ENCODE results near the gene TPO.
"Not testable (repeated sequence)": the region's sequence is repeated elsewhere in the genome, so short reads cannot be mapped to it uniquely, and the experiment has no call there.

The TPO gene

GRCh38 chr2:1490381-1490780 is 77.1 kb downstream of the TPO start:
- not testable (repeated sequence) for H3K27me3 ChIP-seq (ENCODE audit: control insufficient read depth in 2 of 2, insufficient read depth in 2 of 2, low read length in 2 of 2); H3K36me3 ChIP-seq (ENCODE audit: control insufficient read depth in 2 of 2, insufficient read depth in 2 of 2, low read length in 2 of 2); H3K4me3 ChIP-seq (ENCODE audit: low read length in 2 of 2); H3K9ac ChIP-seq (ENCODE audit: low read depth in 1 of 2, low read length in 2 of 2); H3K27ac ChIP-seq (ENCODE audit: low read depth in 2 of 2, low read length in 2 of 2); H3K9me3 ChIP-seq (ENCODE audit: control insufficient read depth in 2 of 2, low read length in 2 of 2); H3K4me1 ChIP-seq (ENCODE audit: control insufficient read depth in 2 of 2, insufficient read depth in 2 of 2, low read length in 2 of 2)

GRCh38 chr2:1491751-1492150 is 78.5 kb downstream of the TPO start:
- Histone ChIP-seq H3K27me3 (ENCODE audit: control insufficient read depth in 2 of 2, insufficient read depth in 2 of 2, low read length in 2 of 2) (no peaks in the 10 kb centered on the region), H3K27ac (ENCODE audit: low read depth in 2 of 2, low read length in 2 of 2) (no peak overlapping the region), H3K4me1 (ENCODE audit: control insufficient read depth in 2 of 2, insufficient read depth in 2 of 2, low read length in 2 of 2) (peaks cover 0 to 5% of the 10 kb centered on the region in 2 donors), H3K36me3 (ENCODE audit: control insufficient read depth in 2 of 2, insufficient read depth in 2 of 2, low read length in 2 of 2) (no peaks in the 10 kb centered on the region), H3K4me3 (ENCODE audit: low read length in 2 of 2) (no peak overlapping the region), H3K9ac (ENCODE audit: low read depth in 1 of 2, low read length in 2 of 2) (no peak overlapping the region), H3K9me3 (ENCODE audit: control insufficient read depth in 2 of 2, low read length in 2 of 2) (no peaks in the 10 kb centered on the region)

DNA sequence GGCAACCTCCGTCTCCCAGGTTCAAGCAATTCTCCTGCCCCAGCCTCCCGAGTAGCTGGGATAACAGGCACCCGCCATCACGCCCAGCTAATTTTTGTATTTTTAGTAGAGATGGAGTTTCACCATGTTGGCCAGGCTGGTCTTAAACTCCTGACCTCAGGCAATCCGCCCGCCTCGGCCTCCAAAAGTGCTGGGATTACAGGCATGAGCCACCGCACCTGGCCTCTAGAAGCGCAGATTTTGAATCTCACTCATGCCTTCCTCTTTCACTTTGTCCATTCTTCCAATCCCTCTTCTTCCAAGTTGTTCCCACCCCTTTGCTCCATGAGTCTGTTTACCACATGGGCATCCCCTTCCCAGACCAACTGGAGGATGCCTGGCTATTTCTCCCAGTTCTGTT is 79.0 kb downstream of the TPO start:
- H3K27ac ChIP-seq (ENCODE audit: low read depth in 2 of 2, low read length in 2 of 2); H3K27me3 ChIP-seq (ENCODE audit: control insufficient read depth in 2 of 2, insufficient read depth in 2 of 2, low read length in 2 of 2); H3K4me3 ChIP-seq (ENCODE audit: low read length in 2 of 2): not testable (repeated sequence)

GRCh38 chr2:1492711-1493430 is 79.6 kb downstream of the TPO start:
- no peak overlapping the region for H3K9ac ChIP-seq (ENCODE audit: low read depth in 1 of 2, low read length in 2 of 2)
- peaks cover 0 to 5% of the 10 kb centered on the region in 2 donors for H3K4me1 ChIP-seq (ENCODE audit: control insufficient read depth in 2 of 2, insufficient read depth in 2 of 2, low read length in 2 of 2)
- no peak overlapping the region for H3K27ac ChIP-seq (ENCODE audit: low read depth in 2 of 2, low read length in 2 of 2)
- no peaks in the 10 kb centered on the region for H3K9me3 ChIP-seq (ENCODE audit: control insufficient read depth in 2 of 2, low read length in 2 of 2)
- no peak overlapping the region for H3K4me3 ChIP-seq (ENCODE audit: low read length in 2 of 2)
- no peaks in the 10 kb centered on the region for H3K36me3 ChIP-seq (ENCODE audit: control insufficient read depth in 2 of 2, insufficient read depth in 2 of 2, low read length in 2 of 2)
- H3K27me3 ChIP-seq (ENCODE audit: control insufficient read depth in 2 of 2, insufficient read depth in 2 of 2, low read length in 2 of 2), result no peaks in the 10 kb centered on the region

More for the DNA sequence above, 79.0 kb downstream of the TPO start:
- not testable (repeated sequence) for H3K9ac ChIP-seq (ENCODE audit: low read depth in 1 of 2, low read length in 2 of 2); H3K9me3 ChIP-seq (ENCODE audit: control insufficient read depth in 2 of 2, low read length in 2 of 2); H3K36me3 ChIP-seq (ENCODE audit: control insufficient read depth in 2 of 2, insufficient read depth in 2 of 2, low read length in 2 of 2); H3K4me1 ChIP-seq (ENCODE audit: control insufficient read depth in 2 of 2, insufficient read depth in 2 of 2, low read length in 2 of 2)

DNA sequence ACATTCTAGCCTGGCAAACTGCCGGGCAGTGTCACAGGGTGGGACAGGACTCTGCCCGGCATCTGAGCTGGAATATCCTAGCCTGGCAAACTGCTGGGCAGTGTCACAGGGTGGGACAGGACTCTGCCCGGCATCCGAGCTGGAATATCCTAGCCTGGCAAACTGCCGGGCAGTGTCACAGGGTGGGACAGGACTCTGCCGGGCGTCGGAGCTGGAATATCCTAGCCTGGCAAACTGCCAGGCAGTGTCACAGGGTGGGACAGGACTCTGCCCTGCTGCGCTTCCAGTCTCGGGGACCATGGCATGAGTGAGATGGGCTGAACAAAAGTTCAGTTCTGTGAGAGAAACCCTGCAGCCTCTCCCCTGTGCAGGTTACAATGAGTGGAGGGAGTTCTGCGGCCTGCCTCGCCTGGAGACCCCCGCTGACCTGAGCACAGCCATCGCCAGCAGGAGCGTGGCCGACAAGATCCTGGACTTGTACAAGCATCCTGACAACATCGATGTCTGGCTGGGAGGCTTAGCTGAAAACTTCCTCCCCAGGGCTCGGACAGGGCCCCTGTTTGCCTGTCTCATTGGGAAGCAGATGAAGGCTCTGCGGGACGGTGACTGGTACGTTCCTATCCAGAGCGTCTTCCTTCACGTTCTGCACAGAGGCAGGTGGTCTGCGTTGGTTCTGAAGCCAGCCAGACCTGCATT is 80.3 kb downstream of the TPO start:
- H3K27ac ChIP-seq (ENCODE audit: low read depth in 2 of 2, low read length in 2 of 2), result no peak overlapping the region
- H3K4me1 ChIP-seq (ENCODE audit: control insufficient read depth in 2 of 2, insufficient read depth in 2 of 2, low read length in 2 of 2), result peaks cover 0 to 5% of the 10 kb centered on the region in 2 donors
- no peak overlapping the region for H3K9ac ChIP-seq (ENCODE audit: low read depth in 1 of 2, low read length in 2 of 2)
- H3K27me3 ChIP-seq (ENCODE audit: control insufficient read depth in 2 of 2, insufficient read depth in 2 of 2, low read length in 2 of 2), result no peaks in the 10 kb centered on the region
- no peak overlapping the region for H3K4me3 ChIP-seq (ENCODE audit: low read length in 2 of 2)
- H3K36me3 ChIP-seq (ENCODE audit: control insufficient read depth in 2 of 2, insufficient read depth in 2 of 2, low read length in 2 of 2), result no peaks in the 10 kb centered on the region
- no peaks in the 10 kb centered on the region for H3K9me3 ChIP-seq (ENCODE audit: control insufficient read depth in 2 of 2, low read length in 2 of 2)

DNA sequence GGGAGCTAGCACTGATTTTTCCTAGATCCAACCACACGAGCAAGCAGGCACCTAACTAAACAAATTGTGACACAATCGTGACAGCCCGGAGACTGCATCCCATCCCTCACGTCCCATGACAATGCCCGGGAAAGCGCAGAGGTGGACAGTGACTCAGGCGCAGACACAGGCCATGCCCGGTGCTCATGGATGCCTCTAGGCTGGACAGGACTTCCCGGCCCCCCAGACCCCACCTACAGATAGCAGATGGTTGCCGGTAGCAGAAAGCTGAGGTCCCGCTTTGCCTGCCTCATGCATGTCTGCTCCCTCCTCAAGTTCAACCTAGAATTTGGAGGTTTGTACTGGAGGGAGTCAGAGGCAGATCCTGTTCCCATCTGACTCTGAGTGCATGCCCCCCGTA is 81.0 kb downstream of the TPO start:
- Histone ChIP-seq H3K9me3 (ENCODE audit: control insufficient read depth in 2 of 2, low read length in 2 of 2) (no peaks in the 10 kb centered on the region), H3K4me3 (ENCODE audit: low read length in 2 of 2) (no peak overlapping the region), H3K27me3 (ENCODE audit: control insufficient read depth in 2 of 2, insufficient read depth in 2 of 2, low read length in 2 of 2) (no peaks in the 10 kb centered on the region), H3K36me3 (ENCODE audit: control insufficient read depth in 2 of 2, insufficient read depth in 2 of 2, low read length in 2 of 2) (no peaks in the 10 kb centered on the region), H3K27ac (ENCODE audit: low read depth in 2 of 2, low read length in 2 of 2) (no peak overlapping the region), H3K4me1 (ENCODE audit: control insufficient read depth in 2 of 2, insufficient read depth in 2 of 2, low read length in 2 of 2) (peaks cover 0 to 5% of the 10 kb centered on the region in 2 donors), H3K9ac (ENCODE audit: low read depth in 1 of 2, low read length in 2 of 2) (no peak overlapping the region)

- Histone ChIP-seq H3K9me3 (ENCODE audit: control insufficient read depth in 2 of 2, low read length in 2 of 2) (no peaks in the 10 kb centered on the region), H3K27me3 (ENCODE audit: control insufficient read depth in 2 of 2, insufficient read depth in 2 of 2, low read length in 2 of 2) (no peaks in the 10 kb centered on the region), H3K27ac (ENCODE audit: low read depth in 2 of 2, low read length in 2 of 2) (no peak overlapping the region), H3K4me3 (ENCODE audit: low read length in 2 of 2) (no peak overlapping the region), H3K36me3 (ENCODE audit: control insufficient read depth in 2 of 2, insufficient read depth in 2 of 2, low read length in 2 of 2) (no peaks in the 10 kb centered on the region), H3K9ac (ENCODE audit: low read depth in 1 of 2, low read length in 2 of 2) (no peak overlapping the region), H3K4me1 (ENCODE audit: control insufficient read depth in 2 of 2, insufficient read depth in 2 of 2, low read length in 2 of 2) (peaks cover 0 to 5% of the 10 kb centered on the region in 2 donors)
These were observed 81.6 kb downstream of the TPO start for GRCh38 chr2:1494906-1495305.

- Histone ChIP-seq H3K9me3 (ENCODE audit: control insufficient read depth in 2 of 2, low read length in 2 of 2) (no peaks in the 10 kb centered on the region), H3K27me3 (ENCODE audit: control insufficient read depth in 2 of 2, insufficient read depth in 2 of 2, low read length in 2 of 2) (no peaks in the 10 kb centered on the region), H3K36me3 (ENCODE audit: control insufficient read depth in 2 of 2, insufficient read depth in 2 of 2, low read length in 2 of 2) (no peaks in the 10 kb centered on the region), H3K9ac (ENCODE audit: low read depth in 1 of 2, low read length in 2 of 2) (no peak overlapping the region), H3K4me3 (ENCODE audit: low read length in 2 of 2) (no peak overlapping the region), H3K4me1 (ENCODE audit: control insufficient read depth in 2 of 2, insufficient read depth in 2 of 2, low read length in 2 of 2) (peaks cover 0 to 5% of the 10 kb centered on the region in 2 donors), H3K27ac (ENCODE audit: low read depth in 2 of 2, low read length in 2 of 2) (no peak overlapping the region)
These were observed 82.6 kb downstream of the TPO start for GRCh38 chr2:1495676-1496358.

GRCh38 chr2:1496359-1496821 is 83.1 kb downstream of the TPO start:
- Histone ChIP-seq H3K9ac (ENCODE audit: low read depth in 1 of 2, low read length in 2 of 2) (no peak overlapping the region), H3K27ac (ENCODE audit: low read depth in 2 of 2, low read length in 2 of 2) (no peak overlapping the region), H3K4me3 (ENCODE audit: low read length in 2 of 2) (no peak overlapping the region), H3K36me3 (ENCODE audit: control insufficient read depth in 2 of 2, insufficient read depth in 2 of 2, low read length in 2 of 2) (no peaks in the 10 kb centered on the region), H3K27me3 (ENCODE audit: control insufficient read depth in 2 of 2, insufficient read depth in 2 of 2, low read length in 2 of 2) (no peaks in the 10 kb centered on the region), H3K4me1 (ENCODE audit: control insufficient read depth in 2 of 2, insufficient read depth in 2 of 2, low read length in 2 of 2) (peaks cover 0 to 5% of the 10 kb centered on the region in 2 donors), H3K9me3 (ENCODE audit: control insufficient read depth in 2 of 2, low read length in 2 of 2) (no peaks in the 10 kb centered on the region)

GRCh38 chr2:1497122-1497611 is 83.9 kb downstream of the TPO start:
- no peak overlapping the region for H3K9ac ChIP-seq (ENCODE audit: low read depth in 1 of 2, low read length in 2 of 2)
- no peaks in the 10 kb centered on the region for H3K36me3 ChIP-seq (ENCODE audit: control insufficient read depth in 2 of 2, insufficient read depth in 2 of 2, low read length in 2 of 2)
- H3K27ac ChIP-seq (ENCODE audit: low read depth in 2 of 2, low read length in 2 of 2), result no peak overlapping the region
- no peak overlapping the region for H3K4me3 ChIP-seq (ENCODE audit: low read length in 2 of 2)
- peaks cover 0 to 5% of the 10 kb centered on the region in 2 donors for H3K4me1 ChIP-seq (ENCODE audit: control insufficient read depth in 2 of 2, insufficient read depth in 2 of 2, low read length in 2 of 2)
- no peaks in the 10 kb centered on the region for H3K27me3 ChIP-seq (ENCODE audit: control insufficient read depth in 2 of 2, insufficient read depth in 2 of 2, low read length in 2 of 2)
- H3K9me3 ChIP-seq (ENCODE audit: control insufficient read depth in 2 of 2, low read length in 2 of 2), result no peaks in the 10 kb centered on the region

Data from mucosa of rectum (tissue), 2 donors.